T-helper 1 cell (primary cell): ENCODE data around the gene LAMA3.

ENCODE experiments used
- DNase-seq, 5 donors: peaks; one replicate each; pipeline ENCODE4 v3.0.0-alpha.2; 2012 to 2020

The LAMA3 gene

GRCh38 chr18:23879966-23880565 lies 190.8 kb downstream of the LAMA3 start:
- DNase-seq, result no peak

DNA sequence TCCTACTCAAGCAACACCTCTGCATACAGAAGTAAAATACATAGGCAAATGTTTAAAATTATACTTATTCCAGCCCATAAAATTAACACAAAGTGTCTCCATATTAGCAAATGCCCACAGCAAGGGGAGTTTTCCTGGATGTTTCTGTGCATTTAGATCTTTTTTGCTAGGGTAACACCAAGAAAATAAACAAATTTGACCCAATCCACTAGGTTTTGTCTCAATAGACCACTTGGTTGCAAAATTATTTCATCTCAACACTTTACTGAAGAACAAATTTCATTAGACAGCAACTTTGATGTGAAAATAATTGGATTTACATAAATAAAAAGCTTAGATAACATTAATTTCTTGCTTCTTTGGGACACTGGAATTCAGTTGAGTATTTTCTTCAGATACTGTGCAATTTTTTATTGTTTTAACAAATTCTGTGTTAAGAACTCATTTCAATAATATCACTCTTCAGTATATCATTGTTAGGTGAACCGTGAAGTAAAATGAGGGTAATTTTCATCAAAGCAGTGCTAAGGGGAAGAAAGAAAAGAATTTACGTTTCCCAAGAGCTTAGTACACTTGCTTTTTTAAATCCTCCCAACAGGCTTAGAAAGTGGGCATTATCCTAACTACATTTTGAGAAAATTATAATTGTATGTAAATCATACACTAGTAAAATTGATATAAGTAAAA lies 191.8 kb downstream of the LAMA3 start:
- no peak for DNase-seq

DNA sequence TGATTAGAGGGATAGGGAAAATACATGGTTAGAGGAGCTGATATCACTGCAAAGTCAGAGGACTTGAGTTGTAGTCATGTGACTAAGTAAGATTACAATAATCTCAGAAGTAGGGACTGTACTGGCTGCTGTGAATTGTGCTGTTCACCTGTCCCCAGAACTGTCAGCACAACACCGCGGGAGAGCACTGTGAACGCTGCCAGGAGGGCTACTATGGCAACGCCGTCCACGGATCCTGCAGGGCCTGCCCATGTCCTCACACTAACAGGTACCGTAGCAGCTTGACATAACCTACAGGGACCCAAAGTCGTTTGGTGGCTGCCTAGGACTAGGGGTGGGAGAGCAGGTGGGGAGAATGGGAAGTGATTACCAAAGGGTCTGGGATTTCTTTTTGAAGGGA lies 192.5 kb downstream of the LAMA3 start:
- DNase-seq, result no peak

GRCh38 chr18:23882616-23883276 lies 193.5 kb downstream of the LAMA3 start:
- DNase-seq, result no peak

GRCh38 chr18:23883277-23883790 lies 194.1 kb downstream of the LAMA3 start:
- no peak for DNase-seq

- no peak for DNase-seq
Measured at GRCh38 chr18:23884681-23885375, 195.6 kb downstream of the LAMA3 start.

- peak in 1 of 5 donors; percentile 14 for DNase-seq
Measured at GRCh38 chr18:23885750-23886149, 196.5 kb downstream of the LAMA3 start.

- DNase-seq, result no peak
Measured at GRCh38 chr18:23887035-23887434, 197.8 kb downstream of the LAMA3 start.

DNA sequence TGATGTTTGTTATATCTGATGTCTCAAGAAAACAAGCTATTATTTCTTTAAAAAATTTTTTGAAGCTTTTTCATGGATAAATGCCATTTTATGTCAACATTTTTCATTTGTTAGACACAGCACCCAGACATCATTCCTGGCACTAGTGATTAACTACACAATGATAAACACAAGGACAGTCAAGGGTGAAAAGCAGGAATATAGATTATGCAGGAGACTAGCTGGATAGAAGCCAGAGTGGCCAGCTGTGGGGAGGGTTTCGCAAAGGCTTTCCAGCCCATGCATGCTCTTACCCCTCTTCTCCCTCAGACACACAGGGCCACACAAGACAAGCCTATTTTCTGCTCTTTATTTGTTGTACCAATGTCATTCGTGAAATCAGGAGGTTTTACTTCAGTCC lies 198.2 kb downstream of the LAMA3 start:
- DNase-seq, result no peak

- DNase-seq, result no peak
Measured at GRCh38 chr18:23888881-23889280, 199.6 kb downstream of the LAMA3 start.

DNA sequence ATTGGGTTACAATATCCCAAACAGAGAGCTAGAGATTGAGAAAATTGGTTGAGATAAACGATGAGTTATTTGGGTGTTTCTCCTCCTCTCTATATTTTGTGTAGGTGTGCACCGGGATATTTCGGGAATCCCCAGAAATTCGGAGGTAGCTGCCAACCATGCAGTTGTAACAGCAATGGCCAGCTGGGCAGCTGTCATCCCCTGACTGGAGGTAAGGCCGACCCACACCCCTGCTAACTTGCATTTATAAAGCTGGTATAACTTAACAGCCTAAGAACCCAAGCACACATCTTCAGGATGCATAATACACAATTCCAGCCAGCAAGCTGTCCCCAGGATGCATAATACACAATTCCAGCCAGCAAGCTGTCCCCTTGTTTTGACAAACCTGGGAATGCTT lies 200.7 kb downstream of the LAMA3 start:
- no peak for DNase-seq

- DNase-seq, result no peak
Measured at GRCh38 chr18:23890589-23890988, 201.3 kb downstream of the LAMA3 start.

GRCh38 chr18:23893653-23894052 lies 204.4 kb downstream of the LAMA3 start:
- no peak for DNase-seq

- no peak for DNase-seq
Measured at GRCh38 chr18:23894661-23895175, 205.5 kb downstream of the LAMA3 start.

DNA sequence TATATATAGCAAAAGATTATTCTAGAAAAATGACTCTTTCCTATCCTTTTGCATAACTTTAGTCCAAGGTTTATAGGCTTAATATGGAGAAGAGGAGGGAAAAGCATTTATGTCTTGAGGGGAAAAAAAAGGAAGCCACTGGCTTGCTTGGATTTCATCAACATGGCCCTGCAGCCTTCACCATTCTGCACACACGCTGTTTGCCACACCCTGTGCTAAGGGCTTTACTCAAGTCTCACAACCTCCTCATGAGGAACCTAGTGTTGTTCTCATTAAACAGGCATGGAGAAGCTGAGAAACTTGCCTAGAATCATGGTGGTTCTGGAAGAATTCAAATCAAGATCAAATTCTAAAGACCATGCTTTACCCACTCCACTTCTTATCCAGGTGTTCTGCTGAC lies 208.0 kb downstream of the LAMA3 start:
- no peak for DNase-seq

DNA sequence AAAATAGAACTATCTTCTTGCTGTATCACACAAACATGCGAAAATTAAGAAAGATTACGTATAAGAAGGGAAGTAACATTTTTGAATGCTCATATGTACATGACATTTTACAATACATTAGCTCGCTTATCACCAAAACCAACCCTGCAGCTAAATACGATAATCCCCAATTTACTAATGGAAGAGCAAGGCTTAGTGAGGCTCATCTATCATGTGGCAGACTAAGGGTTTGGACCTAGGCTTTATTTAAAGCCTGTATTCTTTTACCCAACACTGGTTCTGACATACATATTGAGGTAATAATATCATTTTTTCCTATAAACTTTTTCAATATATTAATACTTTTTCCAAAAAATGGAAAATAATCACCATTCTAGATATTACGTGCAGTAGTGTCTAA lies 208.5 kb downstream of the LAMA3 start:
- no peak for DNase-seq

DNA sequence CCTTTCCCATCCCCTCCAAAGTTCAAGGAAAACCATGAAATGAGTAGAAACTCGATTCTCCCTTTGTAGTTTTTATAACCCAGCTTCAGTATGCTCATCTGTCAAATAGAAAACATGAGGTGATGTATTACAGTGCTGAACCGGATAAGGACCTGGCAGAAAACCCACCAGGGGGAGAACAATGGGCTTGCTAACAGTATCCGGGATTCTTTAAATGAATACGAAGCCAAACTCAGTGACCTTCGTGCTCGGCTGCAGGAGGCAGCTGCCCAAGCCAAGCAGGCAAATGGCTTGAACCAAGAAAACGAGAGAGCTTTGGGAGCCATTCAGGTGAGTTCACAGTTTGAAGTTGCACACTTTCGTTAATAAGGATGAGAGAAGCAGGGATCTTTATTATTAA lies 211.7 kb downstream of the LAMA3 start:
- no peak for DNase-seq

- no peak for DNase-seq
Measured at GRCh38 chr18:23902396-23902795, 213.1 kb downstream of the LAMA3 start.

DNA sequence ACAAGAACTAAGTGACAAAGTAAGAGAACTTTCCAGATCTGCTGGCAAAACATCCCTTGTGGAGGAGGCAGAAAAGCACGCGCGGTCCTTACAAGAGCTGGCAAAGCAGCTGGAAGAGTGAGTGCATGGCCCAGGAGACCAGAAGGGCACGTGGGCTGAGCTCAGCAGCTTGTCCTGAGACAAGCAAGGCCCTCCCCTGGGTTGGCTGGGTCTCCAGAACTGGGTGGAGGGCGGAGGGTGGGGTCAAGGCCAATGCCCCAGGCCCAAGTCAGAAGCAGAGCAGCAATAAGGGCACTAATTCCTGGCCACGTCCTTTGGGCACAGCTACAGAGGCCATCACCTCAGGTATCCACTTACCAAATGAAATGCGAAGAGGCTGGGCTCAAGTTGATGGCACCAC lies 214.7 kb downstream of the LAMA3 start:
- no peak for DNase-seq

DNA sequence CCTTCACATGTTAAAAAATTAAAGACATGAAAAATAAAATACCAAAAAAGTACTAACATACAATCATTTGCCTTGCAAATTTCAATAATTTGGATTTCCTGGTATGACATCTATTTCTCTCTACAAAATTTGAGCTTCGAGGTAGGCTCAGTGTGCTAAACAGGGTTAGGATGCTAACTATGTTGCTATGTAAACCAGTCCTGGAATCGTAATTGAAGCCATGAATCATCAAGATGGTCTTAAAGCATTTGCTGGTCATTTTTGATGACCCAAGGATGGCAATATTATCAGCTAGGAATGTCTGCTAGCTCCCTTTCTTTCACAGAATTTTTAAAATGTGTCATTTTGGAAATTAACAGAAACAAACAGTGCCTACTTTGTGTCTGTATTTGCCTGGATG lies 217.4 kb downstream of the LAMA3 start:
- DNase-seq, result no peak

DNA sequence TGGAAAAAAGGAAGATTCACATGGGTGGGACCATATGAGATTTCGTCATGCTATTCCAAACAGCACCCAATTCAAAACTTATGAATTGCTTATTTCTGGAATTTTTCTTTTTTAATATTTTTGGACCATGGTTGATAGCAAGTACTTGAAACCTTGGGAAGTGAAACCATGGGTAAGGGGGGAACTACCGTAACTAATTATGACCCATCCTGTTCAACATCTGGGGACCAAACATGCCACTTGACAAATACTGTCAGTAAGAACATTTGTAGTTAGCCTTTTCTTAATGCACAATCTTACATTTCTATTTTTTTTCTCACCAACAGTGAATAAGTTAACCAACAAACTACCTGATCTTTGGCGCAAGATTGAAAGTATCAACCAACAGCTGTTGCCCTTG lies 219.6 kb downstream of the LAMA3 start:
- no peak for DNase-seq

DNA sequence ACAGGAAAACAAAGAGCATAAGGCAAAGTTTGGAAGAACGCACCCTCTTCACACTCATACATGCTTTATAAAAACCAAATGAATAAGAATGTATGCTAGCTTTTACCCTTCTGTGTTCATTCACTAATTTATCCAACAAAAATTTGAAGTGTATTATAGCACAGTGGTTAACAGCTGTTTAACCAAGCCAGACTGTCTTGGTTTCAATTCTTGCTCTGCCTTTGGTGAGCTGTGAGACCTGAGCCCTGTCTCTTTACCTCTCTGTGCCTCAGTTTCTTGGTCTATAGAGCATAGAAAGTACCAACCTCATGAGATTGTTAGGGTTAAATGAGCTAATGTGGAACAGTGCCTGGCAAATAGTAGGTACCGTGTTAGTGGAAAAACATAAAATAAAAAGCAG lies 220.8 kb downstream of the LAMA3 start:
- no peak for DNase-seq

GRCh38 chr18:23912356-23912755 lies 223.1 kb downstream of the LAMA3 start:
- no peak for DNase-seq
